Stimulated activated CD8-positive, alpha-beta memory T cell treated with anti-CD3 and anti-CD28 coated beads, Interleukin-2, amount 100 ng/mL, for 48 hours (primary cell): ENCODE results near the gene ZDHHC1.
"Not testable (repeated sequence)": the region's sequence is repeated elsewhere in the genome, so short reads cannot be mapped to it uniquely, and the experiment has no call there.

Source experiments
- DNase-seq, 2 donors: peaks; one replicate each; pipeline ENCODE4 v3.0.0-alpha.2; 2020; ENCODE audit warnings: low read depth in 2 of 2

ZDHHC1 gene

DNA sequence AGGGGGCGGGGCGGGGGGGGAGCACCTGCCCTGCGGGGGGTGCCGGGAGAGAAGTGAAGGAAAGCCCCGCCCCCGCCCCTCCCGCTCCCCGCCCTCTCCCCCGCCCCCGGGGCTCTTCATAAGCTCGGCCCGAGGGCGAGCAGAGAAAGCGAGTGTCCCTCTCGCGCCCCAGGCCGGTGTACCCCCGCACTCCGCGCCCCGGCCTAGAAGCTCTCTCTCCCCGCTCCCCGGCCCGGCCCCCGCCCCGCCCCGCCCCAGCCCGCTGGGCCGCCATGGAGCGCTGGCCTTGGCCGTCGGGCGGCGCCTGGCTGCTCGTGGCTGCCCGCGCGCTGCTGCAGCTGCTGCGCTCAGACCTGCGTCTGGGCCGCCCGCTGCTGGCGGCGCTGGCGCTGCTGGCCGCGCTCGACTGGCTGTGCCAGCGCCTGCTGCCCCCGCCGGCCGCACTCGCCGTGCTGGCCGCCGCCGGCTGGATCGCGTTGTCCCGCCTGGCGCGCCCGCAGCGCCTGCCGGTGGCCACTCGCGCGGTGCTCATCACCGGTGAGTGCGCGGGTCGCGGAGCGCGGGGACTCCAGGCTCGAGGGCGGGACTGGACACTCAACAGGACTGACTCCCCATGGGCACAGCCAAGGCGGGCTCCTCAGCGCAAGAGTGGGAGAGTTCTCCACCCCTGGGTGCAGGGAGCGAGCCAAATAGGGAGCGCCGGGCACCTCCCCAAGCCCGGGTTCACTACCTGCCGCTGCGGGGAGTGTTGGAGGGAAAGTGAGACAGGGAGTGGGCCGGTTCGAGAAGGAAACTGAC, 14.9 kb upstream of the ZDHHC1 start, which contains the start of gene HSD11B2:
Gene HSD11B2 (plus strand): TSS at position 145 of the 798 bp plus-strand sequence. CDS start 128 bp downstream, at position 273.
- DNase-seq, result peak; percentile 7 to 16

DNA sequence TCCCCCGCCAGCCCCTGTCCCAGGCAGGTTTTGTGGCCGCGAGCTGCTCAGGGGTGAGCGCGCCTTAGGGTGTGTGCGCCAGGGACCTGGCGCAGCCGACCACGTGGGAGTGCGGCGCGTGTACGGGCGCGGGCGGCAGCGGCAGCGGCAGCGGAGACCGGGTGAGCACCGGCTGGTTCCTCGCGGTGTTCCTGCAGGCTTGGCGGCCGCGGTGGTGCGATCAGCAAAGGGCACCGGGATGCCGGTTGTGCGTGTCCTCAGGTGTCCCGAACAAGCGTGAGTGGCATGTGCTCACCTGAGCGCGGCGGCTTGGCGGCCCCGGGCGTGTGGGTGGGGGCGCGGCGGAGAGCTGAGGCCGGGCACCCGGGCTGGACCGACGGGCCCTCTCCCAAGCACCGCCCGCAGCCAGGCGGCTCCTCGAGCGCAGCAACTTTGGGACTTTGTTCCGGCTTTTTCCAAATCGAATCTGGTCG, 14.3 kb upstream of the ZDHHC1 start:
- DNase-seq, result peak in 1 of 2 donors; percentile 19

DNA sequence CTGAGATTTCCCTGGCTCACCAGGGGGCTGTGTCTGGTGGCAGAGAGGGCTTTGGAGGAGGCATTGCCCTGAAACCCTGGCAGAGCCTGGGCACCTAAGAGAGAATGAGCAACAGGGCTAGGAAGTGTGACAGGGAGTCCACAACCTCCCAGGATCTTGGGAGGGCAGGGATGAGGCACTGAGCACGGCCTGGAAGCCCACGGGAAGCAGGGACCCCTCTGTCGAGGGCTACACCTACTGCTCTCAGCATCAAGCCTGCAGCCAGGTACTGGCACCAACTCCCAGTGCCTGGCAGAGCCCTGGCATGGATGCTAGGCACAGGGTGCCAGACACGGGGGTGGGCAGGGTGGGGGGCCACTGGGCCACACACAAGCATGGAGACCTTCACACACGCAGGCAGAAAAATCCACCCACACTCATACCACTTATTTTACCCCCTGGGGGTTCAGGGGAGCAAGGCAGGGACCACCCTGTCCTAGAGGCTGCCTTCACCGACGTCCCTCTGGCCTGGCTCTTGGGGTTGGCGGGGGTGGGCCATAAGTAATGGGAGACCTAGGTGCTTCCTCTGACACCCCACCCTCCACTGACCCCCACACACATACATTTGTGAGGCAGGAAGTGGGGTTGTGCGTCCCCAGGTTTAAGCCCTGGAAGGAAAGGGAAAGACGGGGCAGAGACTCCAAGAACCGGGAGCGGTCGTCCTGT, 13.7 kb upstream of the ZDHHC1 start:
- DNase-seq, result no peak

DNA sequence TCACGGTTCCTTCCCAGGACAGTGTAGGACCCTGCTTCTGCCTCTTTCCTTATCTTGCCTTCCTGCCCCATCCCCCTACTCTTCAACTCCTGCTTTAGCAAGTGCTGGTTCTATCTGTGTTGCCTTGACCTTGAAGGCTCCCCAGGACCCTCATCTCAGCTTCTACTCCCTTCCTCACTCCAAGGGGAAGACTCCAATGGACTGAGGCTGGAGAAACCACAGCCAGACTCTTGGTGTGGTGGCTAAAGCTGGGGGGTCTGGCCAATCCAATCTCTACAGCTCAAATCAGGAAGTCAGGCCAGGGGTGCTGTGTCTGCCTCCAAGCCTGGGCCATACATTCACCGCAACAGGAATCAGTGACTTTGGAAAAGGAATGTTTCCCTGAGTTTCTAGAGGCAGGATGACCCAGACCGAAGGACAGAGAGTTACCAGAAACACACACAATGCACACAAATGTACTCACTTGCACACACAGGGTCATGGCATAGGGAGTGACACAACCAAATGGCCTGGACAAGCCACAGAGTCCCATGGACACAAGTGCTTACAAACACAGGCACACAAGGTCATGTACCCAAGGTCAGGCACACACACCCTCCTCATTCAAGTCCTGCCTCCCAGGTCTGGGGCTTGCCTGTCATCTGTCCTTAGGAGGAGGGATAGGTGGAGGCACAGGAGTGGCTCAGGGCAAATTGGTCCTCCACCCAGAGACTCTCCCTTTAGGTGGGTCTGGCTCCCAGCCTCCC, 12.9 kb upstream of the ZDHHC1 start:
- no peak for DNase-seq

DNA sequence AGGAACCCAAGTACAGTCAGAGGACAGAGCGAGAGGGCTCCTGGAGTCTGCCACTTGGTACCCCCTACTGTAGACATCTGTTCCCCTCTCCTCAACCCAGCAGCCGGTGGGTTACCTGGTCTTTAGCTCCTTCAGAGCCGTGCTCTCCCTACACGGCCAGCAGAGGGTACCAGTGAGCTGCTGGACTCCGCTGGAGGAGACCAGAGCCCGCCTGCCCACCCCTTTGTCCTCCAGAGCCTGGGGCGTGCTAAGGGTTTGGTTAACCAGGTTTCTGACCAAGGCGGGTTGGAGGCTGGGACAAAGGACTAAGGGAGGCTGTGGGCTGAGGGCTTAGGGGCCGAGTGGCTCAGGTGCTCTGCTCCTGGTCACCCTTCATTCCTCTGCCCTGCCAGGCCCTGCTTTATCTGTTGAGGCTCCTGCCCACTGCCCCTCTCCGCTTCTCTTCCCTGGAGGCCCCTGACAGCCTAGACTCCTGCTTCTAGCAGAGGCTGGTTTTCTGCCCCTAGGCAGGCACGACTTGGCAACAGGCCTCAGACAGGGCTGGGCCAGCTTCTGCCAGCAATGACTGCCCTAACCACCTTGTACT, 12.0 kb upstream of the ZDHHC1 start:
- peak; percentile 43 to 57 for DNase-seq

DNA sequence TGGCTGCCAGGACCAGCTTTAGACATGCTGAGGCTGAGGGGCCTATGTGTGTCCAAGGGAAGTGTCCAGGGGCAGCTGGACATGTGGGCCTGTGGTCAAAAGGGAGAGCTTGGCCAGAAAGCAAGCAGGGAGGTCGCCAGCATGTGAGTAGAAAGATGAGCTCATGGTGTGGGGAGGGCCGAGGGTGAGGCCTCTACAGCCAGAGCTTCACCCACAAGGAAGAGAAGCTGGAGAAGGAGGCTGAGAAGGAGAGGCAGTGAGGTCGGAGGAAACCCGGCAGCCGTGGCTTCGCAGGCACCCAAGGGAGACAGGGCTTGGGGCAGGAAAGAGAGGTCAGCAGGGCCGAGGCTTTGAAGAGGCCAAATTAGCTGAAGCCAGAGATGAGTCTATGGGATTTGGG, 10.7 kb upstream of the ZDHHC1 start:
- DNase-seq, result no peak

DNA sequence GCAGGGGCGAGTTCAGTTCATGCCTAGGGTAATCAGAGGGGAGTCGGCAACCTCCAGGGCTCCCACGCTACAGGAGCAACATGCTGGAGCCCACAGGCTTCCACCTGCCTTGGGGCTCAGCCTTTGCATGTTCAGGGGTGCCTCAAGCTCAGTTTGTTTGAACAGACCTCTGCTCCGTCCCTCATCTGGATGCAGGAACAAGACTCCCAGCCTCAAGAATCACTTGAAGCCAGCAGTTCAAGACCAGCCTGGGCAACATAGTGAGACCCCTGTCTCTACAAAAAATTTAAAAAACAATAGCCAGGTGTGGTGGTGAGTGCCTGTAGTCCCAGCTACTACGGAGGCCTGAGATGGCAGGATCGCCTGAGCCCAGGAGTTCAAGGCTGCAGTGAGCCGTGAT, 9.7 kb upstream of the ZDHHC1 start:
- no peak for DNase-seq

DNA sequence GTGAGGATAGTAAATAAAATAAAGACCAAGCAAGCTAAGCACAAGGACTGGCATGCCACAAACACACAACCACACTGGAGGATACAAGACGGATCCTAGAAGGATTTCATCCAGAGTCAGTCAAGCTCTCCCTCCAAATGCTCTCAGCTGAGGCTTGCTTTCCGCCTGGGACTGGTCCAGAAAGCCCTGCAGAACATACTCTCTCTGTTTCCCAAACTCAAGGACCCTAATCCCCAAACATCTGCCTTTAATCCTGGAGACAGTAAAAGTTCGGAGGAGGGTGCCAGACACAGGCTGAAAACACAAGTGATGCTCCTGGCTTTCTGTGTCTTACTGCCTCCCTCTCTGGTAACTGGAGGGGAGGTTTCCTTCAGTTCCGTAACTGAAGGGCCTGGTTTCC, 9.3 kb upstream of the ZDHHC1 start:
- DNase-seq, result no peak

DNA sequence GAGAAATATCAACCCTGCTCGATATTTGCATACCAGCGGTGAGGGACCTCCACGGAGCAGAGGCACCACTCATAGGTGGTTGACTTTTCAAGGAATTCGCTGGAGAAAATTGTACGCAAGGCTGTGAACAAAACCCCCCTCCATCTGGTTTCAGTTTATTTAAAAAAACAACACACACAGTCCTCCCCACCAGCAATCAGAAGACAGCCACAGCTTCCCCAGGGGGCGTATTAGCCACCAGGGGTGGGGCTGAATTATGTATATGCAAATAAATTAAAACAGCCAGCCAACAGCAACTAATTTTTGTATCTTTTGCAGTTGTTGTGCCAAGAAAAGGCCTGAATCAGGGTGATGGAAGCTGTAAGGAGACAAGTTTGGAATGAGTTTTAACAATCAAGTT, 8.8 kb upstream of the ZDHHC1 start:
- DNase-seq, result no peak

DNA sequence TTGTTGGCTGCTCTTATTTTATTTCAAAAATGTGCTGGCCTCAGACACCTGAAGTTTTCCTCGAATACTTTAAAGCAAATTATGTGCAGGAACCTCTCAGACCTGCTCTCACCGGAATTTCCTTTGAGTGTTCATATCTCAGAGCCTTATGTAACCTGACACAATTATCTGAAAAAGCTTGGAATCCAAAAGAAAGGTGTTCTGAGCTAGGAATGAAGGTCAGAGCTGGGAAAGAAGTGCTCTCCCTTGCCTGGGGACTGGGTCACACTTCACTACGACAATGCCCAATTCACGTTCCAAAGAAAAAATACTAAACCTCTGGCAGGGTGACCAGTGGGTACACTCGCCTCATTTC, 8.0 kb upstream of the ZDHHC1 start:
- DNase-seq, result no peak

DNA sequence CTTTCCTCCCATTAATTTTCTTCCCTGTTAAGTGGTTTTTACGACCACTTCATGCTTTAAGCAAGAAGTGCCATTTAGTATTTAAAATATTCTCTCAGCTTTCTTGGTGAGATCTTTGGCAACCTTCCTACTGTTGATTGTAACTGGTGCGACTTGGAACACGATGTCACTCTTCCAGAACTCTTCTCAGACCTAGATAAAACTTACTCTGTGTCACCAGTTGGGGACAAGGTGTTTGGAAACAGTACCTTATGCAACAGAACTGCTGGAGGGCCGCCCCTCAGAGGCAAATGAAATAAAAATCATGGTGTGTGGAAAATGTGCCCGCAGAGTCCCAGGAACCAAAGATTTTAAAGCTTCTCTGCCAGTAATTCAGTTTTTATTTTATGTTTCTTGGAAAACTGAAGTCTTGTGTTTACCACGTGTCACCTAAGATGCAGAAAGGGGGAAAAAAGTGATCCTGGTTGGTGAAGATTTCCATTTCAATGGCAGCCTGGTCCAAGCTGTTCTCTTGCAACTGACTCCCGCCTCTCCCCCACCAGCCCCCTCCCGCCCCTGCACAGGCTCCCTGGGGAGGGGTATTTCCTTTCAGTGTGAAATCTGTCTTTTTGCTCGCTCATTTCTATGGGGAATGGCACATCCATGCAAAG, 7.5 kb upstream of the ZDHHC1 start:
- no peak for DNase-seq

DNA sequence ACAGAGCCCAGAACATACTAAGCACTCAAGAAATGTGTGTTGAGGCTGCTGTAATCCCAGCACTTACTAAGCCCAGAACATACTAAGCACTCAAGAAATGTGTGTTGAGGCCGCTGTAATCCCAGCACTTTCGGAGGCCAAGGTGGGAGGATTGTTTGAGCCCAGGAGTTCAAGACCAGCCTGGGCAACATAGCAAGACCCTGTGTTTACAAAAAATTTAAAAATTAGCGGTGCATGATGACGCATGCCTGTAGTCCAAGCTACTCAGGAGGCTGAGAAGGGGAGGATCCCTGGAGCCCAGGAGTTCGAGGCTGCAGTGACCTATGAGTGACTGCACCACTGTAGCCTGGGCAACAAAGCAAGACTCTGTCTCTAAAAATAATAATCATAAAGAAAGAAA, 6.7 kb upstream of the ZDHHC1 start:
- DNase-seq, result no peak

DNA sequence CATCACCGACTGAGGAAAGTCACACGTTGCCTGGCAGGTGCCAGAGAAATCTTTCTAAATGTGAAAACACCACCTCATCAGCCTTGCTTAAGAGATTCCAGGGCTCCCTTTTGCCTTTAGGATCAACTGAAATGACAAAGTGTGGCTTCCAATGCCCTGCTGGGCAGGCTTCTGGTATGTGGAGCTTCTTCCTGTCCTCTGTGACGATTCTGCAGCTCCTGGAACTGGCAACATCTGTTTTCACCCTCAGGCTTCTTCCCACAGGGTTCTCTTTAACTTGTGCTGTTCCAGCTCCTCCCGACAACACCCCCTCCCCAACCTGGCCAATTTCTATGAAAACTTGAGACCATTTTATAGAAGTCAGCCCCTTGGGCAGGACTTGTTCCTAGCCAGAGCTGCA, 4.8 kb upstream of the ZDHHC1 start:
- DNase-seq, result no peak

DNA sequence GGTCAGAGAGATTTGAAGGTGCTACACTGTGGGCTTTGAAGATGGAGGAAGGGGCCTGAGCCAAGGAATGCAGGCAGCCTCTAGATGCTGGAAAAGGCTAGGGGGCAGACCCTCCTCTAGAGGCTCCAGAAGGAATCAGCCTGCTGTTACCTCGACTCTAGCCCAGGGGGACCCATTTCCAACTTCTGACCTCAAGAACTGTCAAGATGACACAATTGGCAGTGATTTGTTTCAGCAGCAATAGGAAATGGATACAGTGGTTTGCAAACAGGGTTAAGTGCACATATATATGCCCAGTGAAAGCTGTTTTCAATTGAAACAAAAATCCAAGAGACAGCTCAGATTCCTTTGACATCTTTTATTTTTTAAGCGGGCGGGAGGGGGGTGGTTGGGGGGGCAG, 3.7 kb upstream of the ZDHHC1 start:
- no peak for DNase-seq

DNA sequence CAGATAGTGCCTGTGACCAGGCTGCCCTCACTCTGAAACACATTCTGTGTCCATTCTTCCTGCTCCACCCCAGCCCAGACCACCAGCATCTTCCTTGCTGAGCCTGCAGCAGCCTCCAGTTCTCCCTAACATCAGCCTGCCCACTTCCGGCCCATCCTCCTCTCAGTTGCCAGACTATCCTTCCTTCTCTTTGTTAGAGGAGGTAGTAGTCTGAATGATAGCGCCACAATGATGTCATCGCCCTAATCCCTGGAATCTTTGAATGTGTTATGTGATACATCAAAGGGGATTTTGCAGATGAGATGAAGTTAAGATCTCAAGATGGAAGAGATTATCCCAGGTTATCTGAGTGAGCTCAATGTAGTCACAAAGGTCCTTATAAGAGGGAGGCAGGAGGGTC, 3.2 kb upstream of the ZDHHC1 start:
- DNase-seq, result no peak

DNA sequence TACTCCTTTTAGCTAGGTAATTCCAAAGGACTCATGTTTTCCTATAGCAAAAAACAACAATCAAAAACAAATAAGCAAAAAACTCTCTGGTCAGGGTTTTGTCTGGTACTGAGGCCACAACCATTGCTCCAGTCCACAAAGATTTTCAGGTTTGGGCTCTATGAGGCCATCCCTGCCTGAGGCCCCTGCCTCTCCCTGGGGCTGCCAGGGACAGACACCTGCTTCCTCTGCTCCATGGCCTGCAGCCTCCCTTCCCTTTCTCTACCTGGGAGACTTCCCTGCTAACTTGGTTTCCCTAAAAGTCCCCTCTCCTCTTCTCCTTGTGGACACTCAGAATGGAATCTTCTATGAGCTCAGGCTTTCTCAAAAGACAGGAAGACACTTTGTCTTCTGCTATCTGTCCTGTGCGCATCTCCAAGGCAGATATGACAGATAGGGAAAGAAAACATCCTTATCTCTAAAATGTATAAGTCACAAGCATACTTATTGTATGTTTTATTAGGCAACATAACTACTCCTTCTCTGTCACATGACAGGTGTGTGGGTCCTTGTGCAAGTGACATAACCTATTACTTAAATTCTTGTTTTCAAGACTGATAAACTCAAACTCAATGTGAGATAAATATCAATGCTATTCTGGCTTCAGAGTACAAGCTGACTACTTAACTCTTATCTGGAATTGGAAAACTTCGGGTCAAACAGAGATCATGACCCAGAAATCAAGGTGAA, 1.2 kb upstream of the ZDHHC1 start:
- DNase-seq, result no peak

DNA sequence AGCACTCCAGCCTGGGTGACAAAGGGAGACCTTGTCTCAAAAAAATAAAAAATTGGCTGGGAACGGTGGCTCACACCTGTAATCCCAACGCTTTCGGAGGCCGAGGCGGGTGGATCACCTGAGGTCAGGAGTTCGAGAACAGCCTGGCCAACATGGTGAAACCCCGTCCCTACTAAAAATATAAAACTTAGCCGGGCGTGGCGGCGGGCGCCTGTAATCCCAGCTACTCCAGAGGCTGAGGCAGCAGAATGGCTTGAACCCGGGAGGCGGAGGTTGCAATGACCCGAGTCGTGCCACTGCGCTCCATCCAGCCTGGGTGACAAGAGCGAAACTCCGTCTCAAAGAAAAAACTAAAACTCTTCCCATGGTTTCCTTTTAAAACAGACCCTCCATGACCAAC, 856 bp downstream of the ZDHHC1 start:
- not testable (repeated sequence) for DNase-seq

DNA sequence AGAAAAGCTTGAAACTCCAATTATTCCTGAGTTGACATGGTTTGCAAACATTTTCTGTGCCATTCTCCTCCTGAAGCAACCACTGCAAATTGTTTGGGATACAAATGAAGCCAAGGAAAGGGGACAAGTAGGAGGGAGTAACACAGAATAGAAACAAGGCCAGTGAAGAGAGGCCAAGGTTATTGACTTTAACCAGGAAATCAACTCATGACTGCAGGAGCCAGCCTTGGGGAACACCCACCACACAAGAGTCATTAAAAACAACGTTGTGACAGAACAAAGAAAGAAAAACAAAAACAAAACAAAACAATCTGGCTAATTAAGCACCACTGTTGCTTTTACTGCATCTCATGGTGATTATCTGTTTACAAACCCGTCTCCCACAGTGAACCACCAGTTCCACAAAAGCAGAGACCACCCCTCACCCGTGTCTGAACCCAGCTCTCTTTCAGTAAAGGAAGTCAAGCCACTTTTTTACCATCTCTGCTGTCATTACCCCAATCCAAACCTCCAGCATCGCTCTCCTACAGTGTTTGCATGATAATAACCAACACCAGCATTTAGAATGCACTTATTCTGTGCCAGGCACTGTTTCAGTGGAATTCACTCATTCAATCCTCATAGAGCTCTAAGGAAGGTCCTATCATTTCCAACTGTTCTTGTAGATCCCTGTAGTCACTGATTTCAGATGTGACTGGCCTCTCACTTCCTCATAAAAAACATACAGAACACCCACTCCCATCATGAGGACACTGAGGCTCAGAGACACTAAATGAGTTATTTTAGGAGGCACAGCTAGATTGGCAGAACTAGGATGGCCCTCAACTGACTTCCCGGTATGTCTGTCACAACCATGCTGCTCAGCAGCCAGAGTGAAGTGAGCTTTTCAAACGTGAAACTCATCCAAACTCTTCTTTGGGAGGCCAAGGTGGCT, 2.0 kb downstream of the ZDHHC1 start:
- no peak for DNase-seq

DNA sequence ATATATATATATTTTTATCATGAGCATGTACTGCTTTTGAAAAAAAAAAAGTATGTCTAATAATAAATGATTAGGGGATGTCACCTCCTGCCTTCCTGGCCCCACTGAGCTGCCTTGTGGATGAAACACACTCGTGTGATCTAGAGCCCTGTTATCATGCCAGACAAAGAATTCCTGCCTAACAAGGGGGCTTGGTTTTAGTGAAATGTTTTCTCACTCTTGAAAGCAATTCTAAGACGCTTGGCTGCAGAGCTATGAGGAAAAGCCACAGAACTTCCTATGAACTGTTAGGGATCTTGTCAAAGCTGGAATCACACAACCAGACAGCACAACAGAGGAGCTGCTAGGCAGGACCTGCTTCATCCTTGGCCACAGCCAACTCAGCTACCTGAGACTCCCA, 4.0 kb downstream of the ZDHHC1 start:
- DNase-seq, result no peak

DNA sequence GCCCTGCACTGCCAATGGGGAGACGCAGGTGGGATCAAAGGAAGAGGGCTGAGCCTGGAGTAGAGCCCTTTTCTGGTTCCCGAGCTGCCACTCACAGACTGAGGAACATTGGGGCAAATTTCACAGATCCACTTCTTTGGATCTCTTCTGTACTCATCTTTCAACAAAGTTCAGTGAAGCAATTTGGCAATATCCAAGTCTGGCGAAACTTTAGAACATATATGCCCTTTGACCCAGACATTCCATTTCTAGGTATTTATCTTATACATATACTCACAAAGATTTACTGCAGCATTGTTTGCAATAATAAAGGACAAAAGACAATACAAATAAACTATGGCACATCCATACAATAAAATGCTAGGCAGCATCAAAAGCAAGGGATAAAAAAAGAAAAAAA, 4.9 kb downstream of the ZDHHC1 start:
- no peak for DNase-seq
